ENCODE measurements around the gene SLC7A14.

SLC7A14 gene

GRCh38 chr3:170534227-170534626 lies 51.6 kb downstream of the SLC7A14 start:
- no peak for DNase-seq (ENCODE audit: low read depth)

GRCh38 chr3:170532573-170532972 lies 53.3 kb downstream of the SLC7A14 start:
- no peak for DNase-seq (ENCODE audit: low read depth)

GRCh38 chr3:170531657-170532335 lies 54.1 kb downstream of the SLC7A14 start:
- DNase-seq (ENCODE audit: low read depth) = no peak

- DNase-seq (ENCODE audit: low read depth) = no peak
These were observed 54.8 kb downstream of the SLC7A14 start for GRCh38 chr3:170531054-170531453.

- DNase-seq (ENCODE audit: low read depth) = no peak
These were observed 56.0 kb downstream of the SLC7A14 start for GRCh38 chr3:170529912-170530311.

- DNase-seq (ENCODE audit: low read depth) = no peak
These were observed 56.5 kb downstream of the SLC7A14 start for GRCh38 chr3:170529346-170529745.

GRCh38 chr3:170528726-170529125 lies 57.1 kb downstream of the SLC7A14 start:
- no peak for DNase-seq (ENCODE audit: low read depth)

- DNase-seq (ENCODE audit: low read depth) = no peak
These were observed 61.8 kb downstream of the SLC7A14 start for GRCh38 chr3:170524073-170524472.

GRCh38 chr3:170523248-170523647 lies 62.6 kb downstream of the SLC7A14 start:
- no peak for DNase-seq (ENCODE audit: low read depth)

- no peak for DNase-seq (ENCODE audit: low read depth)
These were observed 63.7 kb downstream of the SLC7A14 start for GRCh38 chr3:170522201-170522600.

GRCh38 chr3:170520996-170521395 lies 64.9 kb downstream of the SLC7A14 start:
- no peak for DNase-seq (ENCODE audit: low read depth)

GRCh38 chr3:170517242-170517945 lies 68.5 kb downstream of the SLC7A14 start:
- no peak for DNase-seq (ENCODE audit: low read depth)

- DNase-seq (ENCODE audit: low read depth) = no peak
These were observed 72.2 kb downstream of the SLC7A14 start for GRCh38 chr3:170513642-170514041.

- DNase-seq (ENCODE audit: low read depth) = no peak
These were observed 74.5 kb downstream of the SLC7A14 start for GRCh38 chr3:170511371-170511770.

GRCh38 chr3:170508839-170509238 lies 77.0 kb downstream of the SLC7A14 start:
- no peak for DNase-seq (ENCODE audit: low read depth)

- DNase-seq (ENCODE audit: low read depth) = no peak
These were observed 77.6 kb downstream of the SLC7A14 start for GRCh38 chr3:170508291-170508690.

GRCh38 chr3:170507063-170507462 lies 78.8 kb downstream of the SLC7A14 start:
- DNase-seq (ENCODE audit: low read depth) = no peak

- no peak for DNase-seq (ENCODE audit: low read depth)
These were observed 79.3 kb downstream of the SLC7A14 start for GRCh38 chr3:170506556-170506955.

GRCh38 chr3:170502297-170502696 lies 83.6 kb downstream of the SLC7A14 start:
- DNase-seq (ENCODE audit: low read depth) = no peak

- no peak for DNase-seq (ENCODE audit: low read depth)
These were observed 84.9 kb downstream of the SLC7A14 start for GRCh38 chr3:170500995-170501394.

GRCh38 chr3:170500462-170500861 lies 85.4 kb downstream of the SLC7A14 start:
- DNase-seq (ENCODE audit: low read depth) = no peak

GRCh38 chr3:170499562-170500156 lies 86.2 kb downstream of the SLC7A14 start:
- no peak for DNase-seq (ENCODE audit: low read depth)

All from stimulated activated CD8-positive, alpha-beta memory T cell treated with anti-CD3 and anti-CD28 coated beads, Interleukin-12 subunit alpha, Interleukin-12 subunit beta, amount 100 ng/mL, for 1 hour (primary cell).